Trophoblast cell (in vitro differentiated cells and primary cell): ENCODE data around the gene GYPA.
"Not testable (repeated sequence)": the region's sequence is repeated elsewhere in the genome, so short reads cannot be mapped to it uniquely, and the experiment has no call there.

Experiments
- DNase-seq, 2 donors: peaks; one replicate each; pipeline ENCODE4 v3.0.0-alpha.2; 2016
- H2AFZ ChIP-seq: 2 replicates; pipeline ENCODE4 v1.6.1; 2013; ENCODE audit warnings: low read length, moderate library complexity, mild to moderate bottlenecking; ENCODE audit not compliant: insufficient read depth, poor library complexity
- H2AK5ac ChIP-seq: 2 replicates; pipeline ENCODE4 v1.6.1; 2013; ENCODE audit warnings: mild to moderate bottlenecking, low read length
- H2BK120ac ChIP-seq: 2 replicates; pipeline ENCODE4 v1.6.1; 2013; ENCODE audit warnings: low read length, mild to moderate bottlenecking, moderate library complexity; ENCODE audit not compliant: insufficient read depth, poor library complexity
- H2BK12ac ChIP-seq: 2 replicates; pipeline ENCODE4 v1.6.1; 2013; ENCODE audit warnings: mild to moderate bottlenecking, low read length, moderate library complexity
- H2BK5ac ChIP-seq: 2 replicates; pipeline ENCODE4 v1.6.1; 2013; ENCODE audit warnings: low read length, low read depth, moderate library complexity, mild to moderate bottlenecking; ENCODE audit not compliant: poor library complexity
- H3K14ac ChIP-seq: 2 replicates; pipeline ENCODE4 v1.6.1; 2013; ENCODE audit warnings: mild to moderate bottlenecking, low read length
- H3K18ac ChIP-seq: 2 replicates; pipeline ENCODE4 v1.6.1; 2013; ENCODE audit warnings: mild to moderate bottlenecking, low read length
- H3K23ac ChIP-seq: 2 replicates; pipeline ENCODE4 v1.6.1; 2013; ENCODE audit warnings: low read length
- H3K27ac ChIP-seq: 2 replicates; pipeline ENCODE4 v1.5.1; 2013; ENCODE audit warnings: low read depth, mild to moderate bottlenecking, inconsistent platforms, low read length, moderate library complexity
- H3K27me3 ChIP-seq: 2 replicates; pipeline ENCODE4 v1.6.1; 2013; ENCODE audit warnings: inconsistent platforms, mild to moderate bottlenecking, low read length, moderate library complexity; ENCODE audit not compliant: insufficient read depth
- H3K36me3 ChIP-seq, 2 experiments: 1 replicate in 1 of 2; 2 replicates in 1 of 2; pipeline ENCODE4 v1.6.1; 2013; ENCODE audit warnings: low read length in 2 of 2, mild to moderate bottlenecking in 2 of 2, moderate library complexity in 1 of 2; ENCODE audit not compliant: insufficient read depth in 2 of 2, control insufficient read depth in 1 of 2
- H3K4ac ChIP-seq: 2 replicates; pipeline ENCODE4 v1.6.1; 2013; ENCODE audit warnings: low read depth, mild to moderate bottlenecking, low read length, moderate library complexity
- H3K4me1 ChIP-seq, 2 experiments: 1 replicate in 1 of 2; 2 replicates in 1 of 2; pipeline ENCODE4 v1.6.1; 2013; ENCODE audit warnings: low read length in 2 of 2, mild to moderate bottlenecking in 2 of 2, moderate library complexity in 1 of 2; ENCODE audit not compliant: insufficient read depth in 2 of 2, control insufficient read depth in 1 of 2
- H3K4me2 ChIP-seq: 2 replicates; pipeline ENCODE4 v1.6.1; 2013; ENCODE audit warnings: inconsistent platforms, mild to moderate bottlenecking, low read length, moderate library complexity
- H3K4me3 ChIP-seq: 2 replicates; pipeline ENCODE4 v1.5.1; 2013; ENCODE audit warnings: mild to moderate bottlenecking, low read depth, low read length, inconsistent platforms
- H3K79me1 ChIP-seq: one replicate; pipeline ENCODE4 v1.6.1; 2013; ENCODE audit warnings: low read length
- H3K79me2 ChIP-seq: 2 replicates; pipeline ENCODE4 v1.6.1; 2013; ENCODE audit warnings: low read length, mild to moderate bottlenecking; ENCODE audit not compliant: control insufficient read depth, insufficient read depth, poor library complexity
- H3K9ac ChIP-seq: 2 replicates; pipeline ENCODE4 v1.6.1; 2013; ENCODE audit warnings: mild to moderate bottlenecking, low read length
- H3K9me3 ChIP-seq: 2 replicates; pipeline ENCODE4 v1.6.1; 2013; ENCODE audit warnings: low read depth, mild to moderate bottlenecking, control low read depth, inconsistent platforms, low read length; ENCODE audit not compliant: insufficient read depth
- H4K12ac ChIP-seq: 2 replicates; pipeline ENCODE4 v1.6.1; 2013; ENCODE audit warnings: low read depth, mild to moderate bottlenecking, low read length, moderate library complexity
- H4K8ac ChIP-seq: 2 replicates; pipeline ENCODE4 v1.6.1; 2013; ENCODE audit warnings: low read depth, mild to moderate bottlenecking, low read length, moderate library complexity
- H4K91ac ChIP-seq: one replicate; pipeline ENCODE4 v1.6.1; 2013; ENCODE audit warnings: low read depth, mild to moderate bottlenecking, low read length, moderate library complexity
- WGBS: extraction: QIAGEN DNeasy Blood & Tissue Kit; methylation state at CpG from one replicate; pipeline ENCODE4 v1.1.7; 2013; ENCODE audit warnings: missing lambda C conversion rate; ENCODE audit not compliant: insufficient read length, insufficient coverage; ENCODE audit errors: extremely low coverage; 5-methylcytosine and 5-hydroxymethylcytosine counted together

Gene GYPA

DNA sequence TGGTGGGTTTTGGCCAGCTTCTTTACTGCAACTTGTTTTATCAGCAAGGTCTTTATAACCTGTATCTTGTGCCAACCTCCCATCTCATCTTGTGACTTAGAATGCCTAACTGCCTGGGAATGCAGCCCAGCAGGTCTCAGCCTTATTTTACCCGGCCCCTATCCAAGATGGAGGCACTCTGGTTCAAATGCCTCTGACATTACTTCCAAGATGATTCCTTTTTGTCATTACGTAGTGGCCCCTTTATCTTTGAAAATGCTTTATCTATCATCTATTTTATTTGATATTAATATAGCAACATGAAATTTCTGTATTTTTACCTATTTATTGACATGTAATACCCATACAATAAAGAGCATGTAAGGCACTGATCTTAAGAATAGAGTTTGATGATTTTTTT, 49.3 kb downstream of the GYPA start:
- not testable (repeated sequence) for H3K14ac ChIP-seq, H3K79me1 ChIP-seq, H4K12ac ChIP-seq, H3K4me1 ChIP-seq, H3K18ac ChIP-seq, H3K4ac ChIP-seq, H2BK12ac ChIP-seq, H2AFZ ChIP-seq, H3K4me2 ChIP-seq, H2BK5ac ChIP-seq, H2BK120ac ChIP-seq, H3K23ac ChIP-seq, H3K9me3 ChIP-seq, H3K27ac ChIP-seq, H4K8ac ChIP-seq, H3K79me2 ChIP-seq, H3K9ac ChIP-seq, DNase-seq, H3K27me3 ChIP-seq, H4K91ac ChIP-seq, H3K4me3 ChIP-seq, H3K36me3 ChIP-seq, H2AK5ac ChIP-seq
- no CpG with 5 or more reads among the region's 2 CpGs for WGBS

DNA sequence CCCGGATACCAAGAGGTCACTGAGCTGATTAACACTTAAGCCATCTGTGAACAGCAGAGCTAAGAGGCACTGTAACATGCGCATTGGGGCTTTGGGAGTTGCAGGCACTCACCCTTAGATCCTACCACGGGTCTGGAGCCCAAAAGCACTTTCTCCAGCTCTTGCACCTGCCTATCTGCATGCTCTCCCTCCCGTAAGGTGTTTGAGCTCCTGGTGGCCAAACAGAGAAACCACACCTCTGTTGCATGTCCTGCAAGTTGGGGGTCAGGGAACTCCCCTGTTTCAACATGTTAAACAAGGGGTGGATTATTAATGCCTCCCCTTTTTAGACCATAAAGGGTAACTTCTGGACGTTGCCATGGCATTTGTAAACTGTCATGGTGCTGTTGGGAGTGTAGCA, 49.8 kb downstream of the GYPA start:
- DNase-seq: no peak
- Histone ChIP-seq H3K36me3 (no peaks in the 10 kb centered on the region), H2BK120ac (no peak overlapping the region), H4K12ac (no peak overlapping the region), H2BK5ac (no peak overlapping the region), H3K9ac (no peak overlapping the region), H3K79me1 (no peaks in the 10 kb centered on the region), H2BK12ac (no peak overlapping the region), H3K27ac (no peak overlapping the region), H3K9me3 (no peaks in the 10 kb centered on the region), H3K4me2 (no peak overlapping the region), H3K79me2 (no peaks in the 10 kb centered on the region), H2AFZ (no peak overlapping the region), H4K8ac (no peak overlapping the region), H2AK5ac (no peak overlapping the region), H3K4ac (no peak overlapping the region), H3K27me3 (no peaks in the 10 kb centered on the region), H3K4me3 (no peak overlapping the region), H3K4me1 (no peaks in the 10 kb centered on the region), H3K14ac (no peak overlapping the region), H4K91ac (no peak overlapping the region), H3K23ac (no peak overlapping the region), H3K18ac (no peak overlapping the region)
- whole genome bisulfite sequencing: no CpG with 5 or more reads among the region's 5 CpGs

- H4K91ac ChIP-seq, H3K9me3 ChIP-seq, H3K18ac ChIP-seq, H3K79me1 ChIP-seq, H3K9ac ChIP-seq, H3K36me3 ChIP-seq, H2BK5ac ChIP-seq, H3K4me3 ChIP-seq, H3K14ac ChIP-seq, H3K4ac ChIP-seq, H2BK120ac ChIP-seq, H3K27me3 ChIP-seq, H3K23ac ChIP-seq, H4K12ac ChIP-seq, H3K79me2 ChIP-seq, H2BK12ac ChIP-seq, H3K27ac ChIP-seq, H4K8ac ChIP-seq, H3K4me1 ChIP-seq, H2AK5ac ChIP-seq, H2AFZ ChIP-seq, H3K4me2 ChIP-seq, DNase-seq: not testable (repeated sequence)
- no CpG with 5 or more reads among the region's 3 CpGs for WGBS
These were observed 58.5 kb downstream of the GYPA start for GRCh38 chr4:144082053-144082452.

DNA sequence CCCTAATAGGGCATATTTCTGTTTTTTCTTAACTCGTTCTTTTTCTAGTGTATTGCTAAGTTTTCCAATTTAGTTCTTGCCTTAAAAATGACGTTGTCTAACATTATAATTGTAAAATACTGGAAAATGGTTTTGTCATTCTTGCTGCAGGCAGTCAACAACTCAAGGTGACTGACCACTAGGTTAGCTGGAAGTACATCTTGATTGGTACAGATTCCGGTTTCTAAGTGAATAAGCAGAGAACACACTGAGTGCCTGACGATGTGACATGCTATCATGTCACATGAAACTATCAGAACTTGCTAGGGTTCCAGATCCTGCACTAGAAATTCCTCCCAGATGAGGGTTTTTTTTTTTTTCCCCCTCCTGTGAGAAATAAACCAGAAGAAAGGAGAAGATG, 60.4 kb downstream of the GYPA start:
- H3K9ac ChIP-seq, H3K4me2 ChIP-seq, H3K36me3 ChIP-seq, H3K27ac ChIP-seq, H3K23ac ChIP-seq, H4K8ac ChIP-seq, H3K4me1 ChIP-seq, H3K79me1 ChIP-seq, H3K9me3 ChIP-seq, H4K91ac ChIP-seq, H2BK5ac ChIP-seq, H4K12ac ChIP-seq, H2AFZ ChIP-seq, H3K18ac ChIP-seq, H3K4ac ChIP-seq, H3K14ac ChIP-seq, H2AK5ac ChIP-seq, H3K27me3 ChIP-seq, DNase-seq, H2BK120ac ChIP-seq, H3K4me3 ChIP-seq, H3K79me2 ChIP-seq, H2BK12ac ChIP-seq: not testable (repeated sequence)
- WGBS: no CpG with 5 or more reads among the region's 4 CpGs
